CD1c-positive myeloid dendritic cell (primary cell): ENCODE measurements around the gene CYP2S1.

ENCODE experiments used
- DNase-seq: peaks from one replicate; pipeline ENCODE4 v3.0.0-alpha.2; 2016; ENCODE audit errors: extremely low spot score

Gene CYP2S1

DNA sequence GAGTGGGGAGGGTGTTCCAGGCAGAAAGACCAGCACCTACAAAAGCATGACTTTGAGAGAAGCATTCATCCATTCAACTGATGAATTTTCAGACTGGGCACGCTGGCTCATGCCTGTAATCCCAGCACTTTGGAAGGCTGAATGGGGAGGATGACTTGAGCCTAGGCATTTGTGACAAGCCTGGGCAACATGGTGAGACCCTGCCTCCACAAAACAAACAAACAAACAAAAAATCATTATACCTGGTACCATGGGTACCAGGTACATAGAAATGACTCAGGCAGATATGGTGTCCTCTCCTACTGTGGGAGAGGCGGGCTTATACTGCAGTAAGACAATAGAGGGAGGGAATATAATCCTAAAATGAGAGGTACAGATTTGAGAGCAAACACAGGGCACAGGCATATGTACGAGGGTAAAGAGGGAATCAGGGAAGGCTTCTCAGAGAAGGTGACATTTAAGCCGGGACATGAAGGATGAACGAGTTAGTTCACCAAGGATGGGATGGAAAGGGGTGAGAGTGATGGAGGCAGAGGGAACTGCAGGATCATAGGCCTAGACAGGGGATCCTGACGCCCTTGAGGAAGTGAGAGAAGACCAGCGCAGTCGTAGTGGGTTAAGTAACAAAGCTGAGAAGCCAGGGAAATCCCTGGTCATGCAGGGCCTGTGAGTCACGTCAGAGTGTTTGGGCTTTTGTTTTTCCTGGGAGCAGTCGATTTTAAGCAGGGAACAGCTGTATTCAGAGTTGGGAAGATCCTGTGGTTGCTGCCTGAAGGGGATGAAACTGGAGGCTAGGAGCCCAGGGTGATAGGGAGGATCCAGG is 2.9 kb downstream of the CYP2S1 start:
- DNase-seq: peak; percentile 81

DNA sequence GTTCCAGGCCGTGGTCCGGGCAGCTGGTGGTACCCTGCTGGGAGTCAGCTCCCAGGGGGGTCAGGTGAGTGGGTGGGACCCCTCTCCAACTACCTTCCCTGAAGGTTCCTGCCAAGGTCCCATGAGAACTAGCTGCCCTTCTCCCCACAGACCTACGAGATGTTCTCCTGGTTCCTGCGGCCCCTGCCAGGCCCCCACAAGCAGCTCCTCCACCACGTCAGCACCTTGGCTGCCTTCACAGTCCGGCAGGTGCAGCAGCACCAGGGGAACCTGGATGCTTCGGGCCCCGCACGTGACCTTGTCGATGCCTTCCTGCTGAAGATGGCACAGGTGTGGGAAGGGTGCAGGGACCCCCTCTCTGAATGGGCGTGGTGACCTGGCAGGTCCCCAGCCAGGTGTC is 5.5 kb downstream of the CYP2S1 start:
- no peak for DNase-seq

DNA sequence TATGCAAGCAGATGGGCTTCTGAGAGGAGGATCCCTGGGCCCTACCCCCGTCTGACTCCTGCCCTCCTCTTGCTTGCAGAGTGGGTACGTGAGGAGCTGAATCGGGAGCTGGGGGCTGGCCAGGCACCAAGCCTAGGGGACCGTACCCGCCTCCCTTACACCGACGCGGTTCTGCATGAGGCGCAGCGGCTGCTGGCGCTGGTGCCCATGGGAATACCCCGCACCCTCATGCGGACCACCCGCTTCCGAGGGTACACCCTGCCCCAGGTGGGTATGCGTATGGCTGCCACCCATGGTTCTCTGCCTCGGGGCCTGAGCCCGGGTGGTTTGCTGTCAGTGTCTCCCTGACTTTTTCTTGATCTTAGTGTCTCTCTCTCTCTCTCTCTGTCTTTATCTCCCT is 10.4 kb downstream of the CYP2S1 start:
- no peak for DNase-seq

DNA sequence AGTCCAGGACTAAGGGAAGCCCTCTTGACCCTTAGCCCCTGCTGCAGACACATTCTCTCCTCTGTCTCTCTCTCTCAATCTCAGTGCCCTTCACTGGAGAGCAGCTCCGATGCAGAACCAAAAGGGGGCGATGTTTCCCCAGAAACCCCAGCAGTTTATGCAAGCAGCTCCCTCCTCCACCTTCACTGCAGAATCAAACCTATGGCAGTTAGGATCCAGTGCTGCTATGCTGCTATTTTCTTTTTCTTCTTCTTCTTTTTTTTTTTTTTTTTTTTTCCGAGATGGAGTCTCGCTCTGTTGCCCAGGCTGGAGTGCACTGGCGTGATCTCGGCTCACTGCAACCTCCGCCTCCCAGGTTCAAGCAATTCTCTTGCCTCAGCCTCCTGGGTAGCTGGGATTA is 11.3 kb downstream of the CYP2S1 start:
- peak; percentile 90 for DNase-seq

DNA sequence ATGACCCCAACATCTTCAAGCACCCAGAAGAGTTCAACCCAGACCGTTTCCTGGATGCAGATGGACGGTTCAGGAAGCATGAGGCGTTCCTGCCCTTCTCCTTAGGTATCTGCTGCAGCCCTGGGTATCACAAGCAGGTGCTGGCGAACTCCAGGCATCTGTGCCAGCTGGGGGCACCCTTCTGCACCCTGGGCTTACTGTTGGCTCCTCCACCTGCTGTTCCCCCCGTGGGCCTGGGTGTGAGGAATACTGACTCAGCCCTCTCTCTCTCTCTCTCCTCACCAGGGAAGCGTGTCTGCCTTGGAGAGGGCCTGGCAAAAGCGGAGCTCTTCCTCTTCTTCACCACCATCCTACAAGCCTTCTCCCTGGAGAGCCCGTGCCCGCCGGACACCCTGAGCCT is 13.0 kb downstream of the CYP2S1 start:
- no peak for DNase-seq

DNA sequence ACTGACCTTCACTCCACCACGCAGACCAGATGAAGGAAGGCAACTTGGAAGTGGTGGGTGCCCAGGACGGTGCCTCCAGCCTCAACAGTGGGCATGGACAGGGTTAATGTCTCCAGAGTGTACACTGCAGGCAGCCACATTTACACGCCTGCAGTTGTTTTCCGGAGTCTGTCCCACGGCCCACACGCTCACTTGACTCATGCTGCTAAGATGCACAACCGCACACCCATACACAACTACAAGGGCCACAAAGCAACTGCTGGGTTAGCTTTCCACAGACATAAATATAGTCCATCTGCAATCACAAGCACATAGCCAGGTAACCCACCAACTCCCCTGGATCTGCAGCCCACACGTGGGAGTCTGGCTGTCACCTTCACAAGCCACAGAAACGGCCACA is 13.4 kb downstream of the CYP2S1 start:
- no peak for DNase-seq

DNA sequence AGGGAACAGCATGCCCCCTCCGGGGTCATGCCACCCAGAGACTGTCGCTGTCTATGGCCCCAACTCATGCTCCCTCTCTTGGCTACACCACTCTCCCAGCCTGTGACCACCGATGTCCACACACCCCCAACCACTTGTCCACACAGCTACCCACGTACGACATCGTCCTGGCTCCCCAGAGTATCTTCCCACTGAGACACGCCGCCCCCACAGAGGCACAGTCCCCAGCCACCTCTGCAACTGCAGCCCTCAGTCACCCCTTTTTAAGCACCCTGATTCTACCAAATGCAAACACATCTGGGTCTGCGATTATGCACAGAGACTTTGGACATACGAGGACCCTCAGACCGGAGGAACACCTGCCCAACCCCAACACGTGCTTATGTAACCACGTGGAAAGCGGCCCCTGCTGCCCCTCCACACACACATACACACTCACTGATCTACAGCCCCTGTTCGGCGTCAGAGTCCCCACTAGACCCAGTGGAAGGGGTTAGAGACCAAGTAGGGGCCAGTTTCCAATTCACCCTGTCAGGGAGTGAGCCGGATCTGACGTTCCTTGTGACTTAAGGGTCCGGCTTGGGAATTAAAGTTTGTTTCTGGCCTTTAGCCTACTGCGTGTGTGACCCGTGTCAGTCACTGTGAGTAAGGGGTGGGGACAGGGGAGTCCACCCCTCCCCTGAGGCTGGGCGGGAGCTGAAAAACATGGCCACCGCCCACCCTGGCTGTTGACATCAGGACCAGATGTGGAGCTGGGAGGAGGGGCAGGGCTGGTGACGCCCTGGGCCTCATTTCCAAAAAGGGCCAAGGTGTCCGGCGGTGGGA is 14.1 kb downstream of the CYP2S1 start:
- DNase-seq: no peak

DNA sequence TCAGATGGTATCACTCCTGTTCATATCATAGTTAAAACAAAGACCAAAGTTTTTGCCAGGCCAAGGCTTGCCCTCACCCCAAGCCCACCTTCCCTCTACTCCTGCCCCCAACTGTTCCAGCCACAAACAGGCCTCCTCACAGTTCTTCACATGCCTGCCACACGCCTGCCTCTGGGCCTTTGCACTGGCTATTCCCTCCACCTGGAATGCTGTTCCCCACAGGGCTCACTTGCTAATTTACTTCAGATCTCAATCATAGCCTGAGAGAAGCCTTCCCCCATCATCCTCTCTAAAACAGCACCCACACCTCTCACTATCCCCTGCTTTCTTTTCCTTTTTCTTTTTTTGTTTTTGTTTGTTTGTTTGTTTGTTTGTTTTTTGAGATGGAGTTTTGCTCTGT is 21.1 kb downstream of the CYP2S1 start:
- no peak for DNase-seq

DNA sequence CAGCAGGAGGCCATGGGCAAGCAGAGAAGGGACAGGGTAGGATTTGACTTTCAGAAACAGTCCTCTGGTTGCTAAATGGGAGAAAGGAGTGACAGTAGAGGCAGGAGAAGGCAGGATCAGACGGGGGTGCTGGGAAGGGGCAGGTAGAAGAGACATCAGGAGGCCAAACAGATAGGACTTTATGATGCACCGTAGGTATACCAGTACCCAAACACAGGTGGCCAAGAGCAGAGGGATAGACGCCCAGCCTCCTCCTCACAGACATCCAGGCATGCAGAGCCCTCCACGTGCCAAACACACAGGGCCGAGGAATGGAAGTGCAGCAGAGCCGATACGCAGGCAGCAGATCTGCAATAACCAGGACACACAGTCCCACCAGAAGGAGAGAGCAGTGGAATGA is 24.7 kb downstream of the CYP2S1 start:
- DNase-seq: no peak

DNA sequence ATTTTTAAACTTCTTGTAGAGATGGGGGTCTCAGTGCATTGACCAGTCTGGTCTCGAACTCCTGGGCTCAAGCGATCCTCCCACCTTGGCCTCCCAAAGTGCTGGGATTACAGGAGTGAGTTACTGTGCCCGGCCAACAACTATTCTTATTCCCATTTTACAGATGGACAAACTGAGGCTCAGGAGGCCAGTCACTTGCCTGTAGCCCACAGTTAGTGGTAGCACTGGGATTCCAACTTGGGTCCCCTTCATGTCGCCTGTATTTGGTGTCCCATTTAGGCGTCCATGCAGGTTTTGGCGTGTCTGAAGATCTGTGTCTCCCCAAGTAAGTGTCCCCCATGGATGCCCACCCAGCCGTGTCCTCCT is 25.2 kb downstream of the CYP2S1 start:
- DNase-seq: no peak

DNA sequence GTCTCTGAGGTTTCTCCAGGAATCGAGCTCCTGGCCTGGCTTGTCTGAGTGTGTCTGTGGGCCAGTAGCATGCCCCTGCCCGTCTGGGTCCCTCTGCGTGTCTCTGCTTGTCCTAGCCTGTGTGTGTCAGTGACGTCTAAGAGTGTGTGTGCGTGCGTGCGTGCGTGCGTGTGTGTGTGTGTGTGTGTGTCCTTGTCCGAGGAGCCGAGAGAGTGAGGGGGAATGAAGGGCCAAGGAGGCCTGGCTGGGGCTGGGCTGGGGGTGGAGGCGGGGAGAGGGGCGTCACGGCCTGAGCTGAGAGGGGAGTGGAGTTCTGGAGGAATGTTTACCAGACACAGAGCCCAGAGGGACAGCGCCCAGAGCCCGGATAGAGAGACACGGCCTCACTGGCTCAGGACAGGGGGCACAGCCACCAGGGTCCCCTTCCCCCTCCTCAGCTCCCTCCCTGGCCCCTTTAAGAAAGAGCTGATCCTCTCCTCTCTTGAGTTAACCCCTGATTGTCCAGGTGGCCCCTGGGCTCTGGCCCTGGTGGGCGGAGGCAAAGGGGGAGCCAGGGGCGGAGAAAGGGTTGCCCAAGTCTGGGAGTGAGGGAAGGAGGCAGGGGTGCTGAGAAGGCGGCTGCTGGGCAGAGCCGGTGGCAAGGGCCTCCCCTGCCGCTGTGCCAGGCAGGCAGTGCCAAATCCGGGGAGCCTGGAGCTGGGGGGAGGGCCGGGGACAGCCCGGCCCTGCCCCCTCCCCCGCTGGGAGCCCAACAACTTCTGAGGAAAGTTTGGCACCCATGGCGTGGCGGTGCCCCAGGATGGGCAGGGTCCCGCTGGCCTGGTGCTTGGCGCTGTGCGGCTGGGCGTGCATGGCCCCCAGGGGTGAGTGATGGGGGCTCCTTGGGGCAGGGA is 25.8 kb downstream of the CYP2S1 start, which contains the start of gene AXL:
Gene AXL, plus strand, starts transcription at position 609 of the 893 bp plus-strand sequence. Its CDS starts 170 bp downstream, at position 779.
- DNase-seq: no peak

DNA sequence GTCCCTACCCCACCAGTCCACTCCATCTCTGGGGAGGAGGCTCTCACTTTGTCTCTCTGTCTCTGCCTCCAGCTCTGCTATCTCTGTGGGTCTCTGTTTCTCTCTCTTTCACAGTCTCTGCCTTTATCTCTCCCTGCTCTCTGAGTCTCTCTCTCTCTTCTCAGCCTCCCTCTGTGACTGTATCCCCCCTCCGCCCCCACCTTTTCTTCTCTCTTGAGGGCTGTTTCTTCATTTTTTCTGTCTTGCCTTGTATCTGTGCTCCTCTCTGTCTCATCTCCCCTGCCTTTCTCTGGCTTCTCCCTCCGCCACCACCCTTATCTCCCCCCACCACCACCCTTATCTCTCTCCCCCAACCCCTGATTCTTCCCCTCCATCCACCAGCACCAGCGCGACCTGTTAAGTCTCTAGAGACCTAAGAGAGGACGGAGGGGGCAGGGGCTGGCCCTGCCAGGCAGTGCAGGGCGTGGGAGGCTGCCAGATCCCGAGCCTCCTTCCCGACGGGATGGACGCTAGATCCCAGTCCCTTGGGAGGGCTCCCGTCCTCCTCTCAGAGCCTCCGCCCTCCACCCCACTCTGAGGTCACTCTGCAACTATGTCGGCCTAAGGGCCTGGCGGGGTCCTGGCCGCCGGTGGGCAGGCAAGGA is 27.0 kb downstream of the CYP2S1 start:
- DNase-seq: no peak

DNA sequence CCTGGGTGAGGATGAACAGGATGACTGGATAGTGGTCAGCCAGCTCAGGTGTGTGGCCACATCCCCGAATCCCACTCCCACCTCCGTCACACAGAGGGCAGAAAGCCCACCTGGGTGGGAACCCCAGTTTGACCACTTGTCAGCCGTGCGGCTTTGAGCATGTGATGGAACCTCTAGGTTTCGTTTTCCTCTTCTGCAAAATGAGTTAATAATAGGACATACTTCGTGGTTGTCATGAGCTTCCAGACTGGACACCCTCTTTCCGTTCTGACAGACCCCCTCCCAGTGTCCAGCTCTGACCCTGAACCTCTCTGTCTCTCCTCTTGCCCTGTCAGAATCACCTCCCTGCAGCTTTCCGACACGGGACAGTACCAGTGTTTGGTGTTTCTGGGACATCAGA is 27.8 kb downstream of the CYP2S1 start:
- no peak for DNase-seq

DNA sequence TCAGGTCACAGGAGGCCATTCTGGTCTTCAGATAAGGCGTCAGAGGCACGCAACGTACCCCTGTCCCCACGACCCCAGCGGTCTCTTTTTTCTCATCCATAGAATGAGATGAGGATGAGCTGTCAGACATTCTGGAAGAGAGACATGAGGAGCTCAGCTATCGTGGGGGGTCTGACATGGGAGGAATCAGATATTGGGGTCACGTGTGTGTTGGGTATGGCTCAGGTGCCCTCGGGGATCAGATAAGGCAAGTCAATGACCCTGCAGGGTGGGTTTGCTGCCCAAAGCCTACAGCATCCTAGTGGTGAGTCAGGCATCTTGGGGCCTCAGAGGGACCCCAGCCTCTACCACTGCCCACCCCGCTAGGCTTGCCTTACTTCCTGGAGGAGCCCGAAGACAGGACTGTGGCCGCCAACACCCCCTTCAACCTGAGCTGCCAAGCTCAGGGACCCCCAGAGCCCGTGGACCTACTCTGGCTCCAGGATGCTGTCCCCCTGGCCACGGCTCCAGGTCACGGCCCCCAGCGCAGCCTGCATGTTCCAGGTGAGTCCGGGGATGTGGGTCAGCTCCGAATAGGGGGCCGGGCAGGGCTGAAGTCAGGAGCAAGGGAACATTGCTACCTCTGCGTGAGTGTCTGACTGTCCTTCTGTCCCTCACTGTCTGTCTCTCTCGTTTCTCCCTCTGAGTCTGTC is 28.6 kb downstream of the CYP2S1 start:
- no peak for DNase-seq

DNA sequence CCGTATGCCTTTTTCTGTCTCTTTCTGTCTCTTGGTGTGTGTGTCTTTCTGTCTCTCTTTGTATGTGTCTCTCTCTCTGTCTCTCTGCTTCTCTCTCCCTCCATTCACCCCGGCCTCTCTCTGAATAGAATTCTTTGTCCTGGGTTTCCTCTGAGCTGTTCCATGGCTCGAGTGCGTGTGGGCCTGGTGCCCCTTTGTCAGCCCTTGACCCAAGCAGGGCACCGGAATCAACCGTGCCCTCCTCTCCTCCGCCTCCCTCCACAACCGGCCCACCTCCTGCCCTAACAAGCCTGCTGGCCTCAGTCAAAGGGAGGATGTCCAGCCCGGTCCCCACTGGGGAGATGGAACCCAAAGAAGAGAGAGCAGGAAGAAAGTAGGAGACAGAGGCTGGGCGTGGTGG is 29.2 kb downstream of the CYP2S1 start:
- no peak for DNase-seq

DNA sequence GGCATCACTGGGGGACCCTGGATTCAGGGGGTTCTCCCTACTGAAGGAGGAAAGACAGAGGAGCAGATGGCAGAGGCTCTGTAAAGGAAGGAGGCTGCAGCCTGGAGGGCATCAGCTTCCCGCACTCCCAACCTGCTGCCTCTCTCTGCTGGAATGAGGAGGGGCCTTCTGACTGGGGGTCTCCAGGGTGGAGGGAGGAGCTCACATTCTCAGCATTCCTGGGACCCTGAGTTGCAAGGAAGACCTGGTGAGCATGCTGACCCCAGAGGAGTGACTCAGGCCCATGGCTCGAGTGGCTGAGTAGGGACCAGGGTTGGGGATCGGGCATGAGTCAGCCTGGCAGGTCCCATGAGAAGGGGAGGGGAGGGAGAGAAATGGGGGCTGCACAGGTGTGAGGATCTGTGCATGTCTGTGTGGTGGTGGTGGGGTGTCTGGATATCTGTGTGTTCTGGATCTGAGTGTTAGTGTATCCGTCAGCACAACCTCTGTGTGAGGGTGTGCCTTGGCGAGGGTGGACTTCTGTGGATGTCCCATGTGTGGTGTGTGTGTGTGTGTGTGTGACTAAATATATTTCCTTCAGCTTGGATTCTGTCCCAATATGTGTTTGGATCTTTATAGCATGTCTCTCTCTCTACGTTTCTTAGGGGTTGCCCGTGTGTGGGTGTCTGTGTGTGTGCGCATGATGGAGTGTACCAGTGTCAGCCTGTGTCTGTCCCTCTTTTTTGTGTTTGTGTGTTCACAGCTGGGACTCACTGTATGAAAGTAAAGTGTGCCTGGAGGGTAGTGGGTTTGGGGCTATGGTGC is 30.6 kb downstream of the CYP2S1 start:
- DNase-seq: no peak

DNA sequence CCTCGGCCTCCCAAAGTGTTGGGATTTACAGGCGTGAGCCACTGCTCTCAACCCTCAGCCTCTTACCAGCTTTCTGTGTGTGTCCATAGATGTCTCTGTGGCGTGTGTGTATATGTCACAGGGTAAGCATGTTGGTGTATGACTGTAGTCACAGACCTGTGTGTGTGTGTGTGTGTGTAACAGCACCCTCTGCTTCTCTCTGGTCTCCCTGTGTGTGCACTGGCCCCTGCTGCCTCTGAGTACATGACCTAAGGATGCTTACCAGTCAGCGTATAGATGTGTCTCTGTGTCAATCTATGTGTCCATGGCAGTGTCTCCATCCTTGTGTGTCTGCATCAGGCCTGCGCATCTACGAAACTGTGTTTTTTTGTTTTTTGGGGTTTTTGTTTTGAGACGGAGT is 31.6 kb downstream of the CYP2S1 start:
- no peak for DNase-seq

DNA sequence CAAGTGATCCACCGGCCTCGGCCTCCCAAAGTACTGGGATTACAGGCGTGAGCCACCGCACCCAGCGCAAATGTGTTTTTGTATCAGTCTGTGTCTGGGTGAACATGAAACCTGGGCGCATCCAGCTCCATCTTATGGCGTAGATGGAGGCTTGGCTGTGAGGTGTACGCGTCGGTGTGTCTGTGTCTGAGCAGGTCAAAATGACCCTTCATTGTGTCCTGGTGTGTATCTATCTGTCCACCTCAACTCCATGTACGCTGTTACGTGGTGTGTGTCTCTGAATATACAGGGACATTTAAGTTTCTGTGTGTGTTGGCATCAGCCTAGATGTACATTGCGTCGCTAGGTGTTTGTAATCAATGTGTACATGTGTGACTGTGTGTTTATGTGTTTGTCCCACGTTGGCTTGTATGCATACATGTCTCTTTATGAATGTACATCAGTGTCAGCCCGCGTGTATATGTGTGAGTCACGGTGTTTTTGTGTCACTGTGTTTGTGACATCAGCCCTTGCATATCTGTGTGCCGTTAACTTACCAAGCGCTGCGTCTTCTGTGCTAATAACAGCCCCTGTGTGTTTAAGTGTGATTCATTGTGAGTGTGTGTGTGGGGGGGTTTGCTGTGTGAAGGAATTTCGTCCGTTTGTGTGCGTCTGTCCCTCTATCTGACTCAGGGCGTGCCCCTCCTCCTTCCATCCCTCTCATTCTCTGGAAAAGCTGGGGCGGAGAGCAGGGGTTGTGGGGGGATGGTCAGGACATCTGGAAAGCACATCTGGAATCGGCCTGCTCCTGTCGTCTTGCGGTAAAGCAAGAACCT is 32.4 kb downstream of the CYP2S1 start:
- DNase-seq: peak; percentile 83
